GM12873 (cell line): ENCODE data around the gene SCARF2.

ENCODE experiments used
- TF ChIP-seq, protein P1 (sequence below): IDR thresholded peaks from 2 replicates; pipeline ENCODE4 v1.5.1; 2012; ENCODE audit warnings: low read depth, mild to moderate bottlenecking, moderate library complexity, low read length, control low read depth; ENCODE audit not compliant: insufficient read depth; ENCODE audit errors: missing control alignments

SCARF2 gene

DNA sequence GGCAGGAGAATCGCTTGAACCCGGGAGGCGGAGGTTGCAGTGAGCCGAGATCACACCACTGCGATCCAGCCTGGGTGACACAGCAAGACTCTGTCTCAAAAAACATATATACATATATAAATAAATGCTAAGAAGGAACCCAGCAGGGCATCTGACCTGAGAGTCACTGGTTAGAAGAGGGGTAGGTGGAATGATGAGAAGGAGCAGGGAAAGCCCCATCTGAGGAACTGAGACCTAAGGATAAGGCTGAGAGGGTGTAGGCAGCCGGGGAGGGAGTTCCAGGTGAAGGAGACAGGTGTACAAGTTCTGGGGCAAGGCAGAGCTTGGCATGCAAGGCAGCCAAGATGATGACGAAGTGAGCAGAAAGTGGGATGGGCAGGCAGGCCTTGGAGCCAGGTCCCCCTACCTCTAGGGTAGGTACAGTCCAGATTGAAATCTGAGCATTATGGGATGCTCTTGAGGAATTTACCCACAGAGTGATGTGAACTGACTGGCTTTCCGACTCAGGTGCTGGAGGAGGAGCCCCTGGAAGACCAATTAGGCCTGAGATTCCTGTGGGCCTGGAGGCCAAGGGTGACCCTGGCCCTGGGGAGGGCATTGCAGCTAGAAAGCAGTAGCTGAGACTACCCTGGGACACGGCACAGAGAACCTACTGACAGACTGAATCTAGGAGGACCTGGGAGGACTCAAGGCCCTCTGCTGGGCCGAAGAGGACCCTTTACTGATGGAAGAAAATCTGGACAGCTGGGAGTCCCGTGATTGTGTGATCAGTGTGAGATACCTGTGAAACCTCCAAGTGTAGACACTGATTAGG is 35.2 kb upstream of the SCARF2 start:
- TF ChIP-seq, protein P1, sequence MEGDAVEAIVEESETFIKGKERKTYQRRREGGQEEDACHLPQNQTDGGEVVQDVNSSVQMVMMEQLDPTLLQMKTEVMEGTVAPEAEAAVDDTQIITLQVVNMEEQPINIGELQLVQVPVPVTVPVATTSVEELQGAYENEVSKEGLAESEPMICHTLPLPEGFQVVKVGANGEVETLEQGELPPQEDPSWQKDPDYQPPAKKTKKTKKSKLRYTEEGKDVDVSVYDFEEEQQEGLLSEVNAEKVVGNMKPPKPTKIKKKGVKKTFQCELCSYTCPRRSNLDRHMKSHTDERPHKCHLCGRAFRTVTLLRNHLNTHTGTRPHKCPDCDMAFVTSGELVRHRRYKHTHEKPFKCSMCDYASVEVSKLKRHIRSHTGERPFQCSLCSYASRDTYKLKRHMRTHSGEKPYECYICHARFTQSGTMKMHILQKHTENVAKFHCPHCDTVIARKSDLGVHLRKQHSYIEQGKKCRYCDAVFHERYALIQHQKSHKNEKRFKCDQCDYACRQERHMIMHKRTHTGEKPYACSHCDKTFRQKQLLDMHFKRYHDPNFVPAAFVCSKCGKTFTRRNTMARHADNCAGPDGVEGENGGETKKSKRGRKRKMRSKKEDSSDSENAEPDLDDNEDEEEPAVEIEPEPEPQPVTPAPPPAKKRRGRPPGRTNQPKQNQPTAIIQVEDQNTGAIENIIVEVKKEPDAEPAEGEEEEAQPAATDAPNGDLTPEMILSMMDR = no peak

DNA sequence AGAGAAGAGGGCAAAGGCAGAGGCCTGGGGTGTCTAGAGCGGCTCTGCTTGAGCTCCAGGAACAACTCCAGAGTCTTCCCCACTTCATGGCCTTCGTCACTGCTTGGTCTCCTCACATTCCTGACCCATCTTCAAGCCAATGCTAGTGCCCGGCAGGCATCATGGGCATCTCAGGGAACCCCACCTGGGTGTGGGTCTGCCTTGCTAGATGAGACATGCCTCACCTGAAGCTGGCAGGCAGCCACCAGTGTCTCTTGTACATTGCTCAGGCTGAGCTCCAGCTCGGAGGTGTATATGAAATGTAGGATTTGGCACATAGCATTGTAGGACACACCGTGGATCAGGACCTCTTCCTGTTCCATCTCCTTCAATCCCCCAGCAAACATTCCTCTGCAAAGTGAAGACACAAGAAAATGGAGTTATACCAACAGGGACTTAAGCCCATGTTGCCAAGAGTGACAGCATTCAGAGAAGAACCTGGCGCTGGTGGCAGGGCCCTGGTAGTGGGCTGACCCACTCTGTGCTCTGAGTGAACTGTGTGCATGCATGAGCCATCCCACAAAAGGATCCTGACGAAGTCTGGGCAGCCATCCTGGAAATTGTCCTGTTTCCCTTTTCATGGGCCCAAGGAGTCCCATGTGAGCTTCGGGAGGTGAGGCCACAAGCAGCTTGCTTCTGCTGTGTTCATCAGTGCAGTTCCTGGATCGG is 33.7 kb upstream of the SCARF2 start:
- TF ChIP-seq, protein P1 = no peak

DNA sequence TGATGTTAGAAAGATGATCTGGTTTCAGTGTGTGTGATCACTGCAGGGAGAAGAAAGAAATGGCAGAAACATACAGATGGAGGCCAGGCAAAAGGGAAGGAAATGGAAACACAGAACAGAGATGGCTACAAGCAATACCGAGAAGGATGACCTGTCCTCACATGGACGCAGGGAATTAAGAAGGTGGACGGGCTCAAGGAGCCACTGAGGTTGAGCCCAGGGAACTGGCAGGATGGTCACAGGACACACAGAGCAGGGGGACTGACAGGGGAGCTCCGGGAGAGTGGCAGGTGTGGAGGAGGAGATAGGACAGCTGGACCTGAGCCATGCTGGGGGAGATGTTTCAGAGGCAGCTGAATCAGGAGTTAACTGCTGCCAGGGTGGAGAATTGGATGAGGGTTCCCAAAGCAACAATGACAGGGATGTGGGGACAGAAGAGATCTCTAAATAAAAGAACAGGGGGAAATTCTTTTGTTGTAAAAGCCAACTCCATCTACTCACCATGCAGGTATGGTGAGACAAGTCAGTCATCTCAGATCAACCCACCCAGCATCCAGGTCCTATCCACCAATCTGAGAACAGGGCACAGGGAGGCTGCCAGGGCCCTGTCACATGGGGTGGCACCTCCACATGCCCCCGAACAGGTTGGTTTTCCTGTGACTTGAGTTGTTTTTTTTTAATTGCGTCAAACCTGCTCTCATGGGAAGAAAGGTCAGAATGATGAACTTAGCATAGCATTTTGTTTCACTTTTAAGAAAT is 31.7 kb upstream of the SCARF2 start:
- TF ChIP-seq, protein P1 = no peak

DNA sequence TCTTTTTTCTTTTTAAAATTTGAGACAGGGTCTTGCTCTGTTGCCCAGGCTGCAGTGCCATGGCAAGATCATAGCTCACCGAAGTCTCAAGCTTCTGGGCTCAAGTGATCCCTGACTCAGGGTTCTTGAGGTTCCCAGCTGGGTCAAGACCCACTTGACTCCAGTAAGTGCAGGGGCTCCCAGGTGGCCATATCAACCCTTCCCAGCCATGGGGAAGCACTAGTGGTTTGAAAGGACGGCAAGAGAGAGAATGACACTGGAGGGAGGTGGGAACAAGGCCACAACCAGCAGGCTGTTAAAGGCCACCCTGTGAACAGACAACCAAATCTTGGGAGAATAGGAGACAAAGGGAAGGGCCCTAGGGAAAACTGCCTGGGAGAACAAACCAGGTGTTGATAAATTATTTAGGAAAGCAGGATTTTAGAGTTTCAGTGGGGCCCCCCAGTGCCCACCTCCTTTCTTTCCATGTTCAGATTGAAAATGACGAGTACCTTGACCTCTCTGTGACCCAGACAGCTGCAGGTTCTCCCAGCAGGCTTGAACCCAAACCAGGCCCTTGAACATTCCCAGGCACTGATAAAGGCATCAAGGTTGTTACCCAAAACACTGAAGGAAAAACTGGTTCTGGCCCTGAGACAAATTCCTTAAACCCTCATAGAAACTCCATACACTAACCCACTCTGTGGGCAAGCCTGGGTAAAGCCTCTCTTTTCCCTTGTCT is 29.2 kb upstream of the SCARF2 start:
- TF ChIP-seq, protein P1 = no peak

DNA sequence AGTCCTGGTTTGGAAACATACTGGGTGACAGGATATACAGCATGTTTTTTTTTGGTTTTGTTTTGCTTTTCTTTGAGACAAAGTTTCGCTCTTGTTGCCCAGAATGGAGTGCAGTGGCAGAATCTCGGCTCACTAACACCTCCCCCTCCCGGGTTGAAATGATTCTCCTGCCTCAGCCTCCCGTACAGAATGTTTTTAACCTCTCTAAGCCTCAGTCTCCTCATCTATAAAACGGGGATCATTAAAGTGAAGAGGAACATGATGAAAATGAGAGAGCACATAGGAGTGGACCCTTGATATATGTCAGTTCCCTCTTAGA is 28.1 kb upstream of the SCARF2 start:
- TF ChIP-seq, protein P1 = no peak

DNA sequence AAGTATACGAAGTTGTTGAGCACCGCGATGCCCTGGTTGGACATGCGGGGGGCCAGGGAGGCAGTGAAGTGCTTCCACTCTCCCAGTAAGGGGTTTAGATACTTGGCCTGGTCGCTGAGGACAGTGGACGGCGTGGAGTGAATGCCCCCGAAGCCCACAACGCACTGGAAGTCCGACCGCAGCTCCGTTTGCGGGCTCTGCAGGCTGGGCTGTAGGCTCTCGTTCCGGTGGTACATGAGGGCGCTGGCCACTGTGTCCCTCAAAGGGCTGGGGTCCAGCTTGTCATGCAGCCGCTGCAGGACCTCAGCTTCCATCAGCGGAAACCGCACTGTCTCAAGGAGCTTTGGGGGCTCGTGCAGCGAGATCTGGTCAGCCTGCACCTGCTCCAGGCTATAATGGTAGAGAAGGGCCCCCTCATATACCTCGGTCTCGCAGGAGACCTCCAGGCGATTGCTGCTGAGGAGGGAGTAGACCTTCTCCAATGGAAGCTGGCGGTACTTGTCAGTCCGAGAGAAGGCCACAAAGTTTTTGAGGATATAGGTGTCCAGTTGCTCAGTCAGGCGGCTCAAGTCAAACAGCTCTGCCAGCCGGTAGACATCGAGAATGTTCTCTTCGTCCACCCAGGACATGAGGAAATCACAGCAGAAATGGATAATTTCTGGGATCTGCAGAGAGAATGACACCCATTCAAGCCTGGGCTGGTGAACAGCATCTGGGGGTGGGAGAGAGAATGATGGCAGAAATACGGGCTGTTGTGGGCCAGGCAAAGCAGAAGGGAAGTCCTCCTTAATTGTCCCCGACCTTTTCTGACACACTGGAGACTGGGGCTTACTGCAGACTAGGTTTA is 27.5 kb upstream of the SCARF2 start:
- TF ChIP-seq, protein P1 = no peak
